Ecto neural progenitor cell (in vitro differentiated cells): Measurements from ENCODE around the gene TMEM131.
"Not testable (repeated sequence)": the region's sequence is repeated elsewhere in the genome, so short reads cannot be mapped to it uniquely, and the experiment has no call there.

Experiments used
- DNase-seq: peaks from one replicate; pipeline ENCODE4 v3.0.0-alpha.2; 2018; ENCODE audit warnings: low spot score

Gene TMEM131

GRCh38 chr2:97723156-97724072 lies 272.3 kb downstream of the TMEM131 start:
- DNase-seq, result no peak

- DNase-seq, result no peak
Measured at GRCh38 chr2:97722227-97722626, 273.5 kb downstream of the TMEM131 start.

- DNase-seq, result no peak
Measured at GRCh38 chr2:97720746-97721145, 275.0 kb downstream of the TMEM131 start.

GRCh38 chr2:97719362-97720155 lies 276.2 kb downstream of the TMEM131 start:
- no peak for DNase-seq

GRCh38 chr2:97718942-97719341 lies 276.8 kb downstream of the TMEM131 start:
- no peak for DNase-seq

- no peak for DNase-seq
Measured at GRCh38 chr2:97718051-97718882, 277.5 kb downstream of the TMEM131 start.

GRCh38 chr2:97717613-97717995 lies 278.1 kb downstream of the TMEM131 start:
- no peak for DNase-seq

GRCh38 chr2:97716695-97717612 lies 278.8 kb downstream of the TMEM131 start:
- no peak for DNase-seq

- DNase-seq, result no peak
Measured at GRCh38 chr2:97715951-97716694, 279.6 kb downstream of the TMEM131 start.

- DNase-seq, result no peak
Measured at GRCh38 chr2:97714950-97715652, 280.6 kb downstream of the TMEM131 start.

GRCh38 chr2:97714084-97714949 lies 281.4 kb downstream of the TMEM131 start:
- no peak for DNase-seq

- DNase-seq, result no peak
Measured at GRCh38 chr2:97713296-97714083, 282.3 kb downstream of the TMEM131 start, which contains the start of gene ZAP70. Gene ZAP70 (plus strand): TSS chr2:97713576. CDS start chr2:97724037, 10,461 bp downstream.

GRCh38 chr2:97712693-97713295 lies 283.0 kb downstream of the TMEM131 start:
- DNase-seq, result no peak

- not testable (repeated sequence) for DNase-seq
Measured at GRCh38 chr2:97712175-97712574, 283.6 kb downstream of the TMEM131 start.

- DNase-seq, result no peak
Measured at GRCh38 chr2:97711394-97711711, 284.4 kb downstream of the TMEM131 start.

- no peak for DNase-seq
Measured at GRCh38 chr2:97708608-97709007, 287.1 kb downstream of the TMEM131 start.

GRCh38 chr2:97708048-97708380 lies 287.7 kb downstream of the TMEM131 start:
- no peak for DNase-seq
